Glutamatergic neuron (in vitro differentiated cells): Measurements from ENCODE around the gene DOCK6. TPM values are rescaled to one million over a fixed set of nuclear protein-coding genes. Genes with fewer than 3 reads are reported as not detected.
A peak's percentile ranks its signal among the peaks of the same experiment; 100 is the strongest.

Experiments
- DNase-seq: peaks from one replicate; pipeline ENCODE4 v3.0.0; 2022
- H3K27ac Mint-ChIP-seq: one replicate; pipeline ENCODE4 v1.8.0; 2020; ENCODE audit warnings: mild to moderate bottlenecking, mixed read lengths, inconsistent platforms; ENCODE audit not compliant: unreplicated experiment
- H3K27me3 Mint-ChIP-seq: one replicate; pipeline ENCODE4 v1.8.0; 2020; ENCODE audit warnings: mild to moderate bottlenecking, moderate library complexity, mixed read lengths, inconsistent platforms; ENCODE audit not compliant: unreplicated experiment
- H3K36me3 Mint-ChIP-seq: one replicate; pipeline ENCODE4 v1.8.0; 2020; ENCODE audit warnings: mild to moderate bottlenecking, mixed read lengths, inconsistent platforms; ENCODE audit not compliant: unreplicated experiment
- H3K4me1 Mint-ChIP-seq: one replicate; pipeline ENCODE4 v1.8.0; 2020; ENCODE audit warnings: mild to moderate bottlenecking, low read depth, mixed read lengths, inconsistent platforms; ENCODE audit not compliant: unreplicated experiment
- H3K4me3 Mint-ChIP-seq: one replicate; pipeline ENCODE4 v1.8.0; 2020; ENCODE audit warnings: mild to moderate bottlenecking, mixed read lengths, inconsistent platforms; ENCODE audit not compliant: unreplicated experiment
- H3K9me3 Mint-ChIP-seq: one replicate; pipeline ENCODE4 v1.8.0; 2020; ENCODE audit warnings: mild to moderate bottlenecking, moderate library complexity, mixed read lengths, inconsistent platforms; ENCODE audit not compliant: unreplicated experiment
- CTCF ChIP-seq: fragments of 200-600 bp; sonication (generic); IDR thresholded peaks from one replicate; pipeline ENCODE4 v1.5.0; 2021; ENCODE audit not compliant: partially characterized antibody, unreplicated experiment
- total RNA-seq: library from RNA; stranded (reverse); fragmentation: NEBNext Ultra II Directional; extraction: Animal tissue kit (Norgen Biotek cat#: 25700); gene quantifications from one replicate; pipeline ENCODE4 v1.2.1, GENCODE V29; 2021; ENCODE audit not compliant: unreplicated experiment

The DOCK6 gene
- total RNA-seq, 1 donor from 2014 or later, result 260 TPM

GRCh38 chr19:11247391-11247790 is 14.9 kb downstream of the DOCK6 start:
- no peak overlapping the region for H3K4me3 Mint-ChIP-seq
- no peak overlapping the region for H3K27ac Mint-ChIP-seq
- H3K36me3 Mint-ChIP-seq, result no peaks in the 10 kb centered on the region
- DNase-seq, result no peak
- H3K4me1 Mint-ChIP-seq, result no peaks in the 10 kb centered on the region
- H3K27me3 Mint-ChIP-seq, result peaks cover 8% of the 10 kb centered on the region
- TF ChIP-seq CTCF, result no peak
- H3K9me3 Mint-ChIP-seq, result peaks cover 2% of the 10 kb centered on the region

DNA sequence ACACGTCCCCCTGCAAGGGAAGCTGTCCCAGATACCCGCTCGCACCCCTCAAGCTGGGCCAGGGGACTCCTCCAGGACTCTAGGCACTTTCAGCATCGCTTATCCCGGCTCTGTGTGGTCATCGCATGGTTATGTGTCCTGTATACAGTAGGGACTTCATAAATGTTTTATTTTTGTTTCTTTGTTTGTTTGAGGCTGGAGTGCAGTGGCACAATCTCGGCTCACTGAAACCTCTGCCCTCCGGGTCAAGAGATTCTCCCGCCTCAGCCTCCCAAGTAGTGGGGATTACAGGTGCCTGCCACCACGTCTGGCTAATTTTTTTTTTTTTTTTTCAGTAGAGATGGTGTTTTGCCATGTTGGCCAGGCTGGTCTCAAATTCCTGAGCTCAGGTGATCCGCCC is 15.4 kb downstream of the DOCK6 start:
- H3K27me3 Mint-ChIP-seq, result peaks cover 8% of the 10 kb centered on the region
- H3K27ac Mint-ChIP-seq, result no peak overlapping the region

DNA sequence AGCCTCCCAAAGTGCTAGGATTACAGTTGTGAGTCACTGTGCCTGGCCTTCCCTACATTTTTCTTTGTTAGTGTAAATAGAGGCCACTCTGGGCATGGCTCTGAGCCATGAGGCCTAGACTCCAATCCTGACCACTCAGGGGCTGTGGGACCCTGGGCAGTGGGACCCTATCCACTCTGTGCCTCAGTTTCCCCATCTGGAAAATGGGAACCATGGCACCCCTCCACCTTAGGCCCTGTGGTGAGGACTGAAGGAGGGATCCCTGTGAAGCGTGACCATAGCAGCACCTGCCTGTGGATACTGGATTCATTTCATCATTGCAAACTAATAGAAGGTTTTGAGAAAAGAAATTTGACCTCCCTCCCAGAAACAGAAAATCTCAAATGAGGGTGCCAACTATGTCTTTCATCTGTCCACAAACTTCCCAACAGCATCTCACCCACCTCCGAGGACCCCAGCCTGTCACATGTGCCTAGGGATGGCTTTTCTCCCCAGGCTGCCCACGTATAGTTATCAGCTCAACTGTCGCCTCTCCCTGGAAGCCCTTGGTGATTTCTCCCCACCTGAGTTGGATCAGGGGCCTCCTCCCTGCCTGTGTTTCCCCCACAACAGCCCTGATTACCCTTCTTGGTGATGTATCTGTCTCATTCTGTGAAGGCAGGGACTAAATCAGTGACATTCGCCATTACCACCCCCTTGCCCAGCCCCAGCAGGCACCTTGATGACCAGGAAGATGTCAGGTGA is 17.3 kb downstream of the DOCK6 start:
- Mint-ChIP-seq H3K27me3 (peaks cover 13% of the 10 kb centered on the region), H3K36me3 (no peaks in the 10 kb centered on the region), H3K9me3 (peaks cover 3% of the 10 kb centered on the region), H3K4me1 (no peaks in the 10 kb centered on the region), H3K27ac (no peak overlapping the region), H3K4me3 (no peak overlapping the region)
- DNase-seq, result no peak
- no peak for TF ChIP-seq CTCF

More for the DNA sequence above, 15.4 kb downstream of the DOCK6 start:
- no peak overlapping the region for H3K4me3 Mint-ChIP-seq
- no peaks in the 10 kb centered on the region for H3K36me3 Mint-ChIP-seq
- peaks cover 1% of the 10 kb centered on the region for H3K9me3 Mint-ChIP-seq
- no peaks in the 10 kb centered on the region for H3K4me1 Mint-ChIP-seq
- no peak for TF ChIP-seq CTCF
- no peak for DNase-seq

DNA sequence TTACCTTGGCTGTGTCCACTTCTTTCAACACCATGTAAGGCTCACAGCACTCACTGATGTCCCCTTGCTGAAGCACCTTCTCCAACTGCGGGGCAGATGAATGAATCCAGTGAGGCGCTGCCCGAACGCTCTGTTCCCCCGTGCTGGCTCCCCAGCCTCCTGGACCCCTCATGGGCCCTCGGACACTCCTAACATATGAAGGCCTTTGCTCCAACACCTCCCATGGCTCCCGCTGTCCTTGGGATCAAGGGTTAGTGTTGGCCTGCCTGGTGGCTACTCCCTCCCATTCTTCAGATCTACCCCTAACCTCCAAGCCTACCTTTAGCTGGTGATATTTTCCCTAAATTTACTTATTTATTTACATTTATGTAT is 18.5 kb downstream of the DOCK6 start:
- no peak for DNase-seq
- Mint-ChIP-seq H3K27me3 (peaks cover 13% of the 10 kb centered on the region), H3K4me3 (peak overlapping the region; percentile 42), H3K4me1 (no peaks in the 10 kb centered on the region), H3K36me3 (no peaks in the 10 kb centered on the region), H3K9me3 (peaks cover 3% of the 10 kb centered on the region), H3K27ac (no peak overlapping the region)
- TF ChIP-seq CTCF, result no peak
